GM19372 (cell line): ENCODE results near the gene EEIG1.

Source experiments
- ATAC-seq: cut with Tn5 transposase; IDR thresholded peaks from one replicate; pipeline ENCODE4 v1.9.1; 2021; ENCODE audit warnings: mild to moderate bottlenecking, low read depth, moderate library complexity; ENCODE audit not compliant: unreplicated experiment

EEIG1 gene

DNA sequence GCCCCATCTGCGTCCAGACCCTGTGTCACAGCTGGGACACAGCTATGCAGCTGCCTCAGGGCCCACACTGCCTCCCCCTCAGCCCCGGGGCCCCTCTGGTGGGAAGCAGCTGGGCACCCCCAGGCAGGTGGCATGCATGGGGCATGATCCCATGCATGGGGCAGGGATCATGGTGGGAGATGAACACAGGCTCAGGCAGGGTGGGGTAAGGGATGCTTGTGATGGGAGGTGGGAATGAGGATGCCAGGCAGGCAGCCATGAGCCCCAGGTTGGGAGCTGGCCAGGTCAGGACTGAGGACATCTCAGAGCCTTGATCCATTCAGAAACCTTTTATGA, 19.7 kb downstream of the EEIG1 start:
- ATAC-seq: no peak

DNA sequence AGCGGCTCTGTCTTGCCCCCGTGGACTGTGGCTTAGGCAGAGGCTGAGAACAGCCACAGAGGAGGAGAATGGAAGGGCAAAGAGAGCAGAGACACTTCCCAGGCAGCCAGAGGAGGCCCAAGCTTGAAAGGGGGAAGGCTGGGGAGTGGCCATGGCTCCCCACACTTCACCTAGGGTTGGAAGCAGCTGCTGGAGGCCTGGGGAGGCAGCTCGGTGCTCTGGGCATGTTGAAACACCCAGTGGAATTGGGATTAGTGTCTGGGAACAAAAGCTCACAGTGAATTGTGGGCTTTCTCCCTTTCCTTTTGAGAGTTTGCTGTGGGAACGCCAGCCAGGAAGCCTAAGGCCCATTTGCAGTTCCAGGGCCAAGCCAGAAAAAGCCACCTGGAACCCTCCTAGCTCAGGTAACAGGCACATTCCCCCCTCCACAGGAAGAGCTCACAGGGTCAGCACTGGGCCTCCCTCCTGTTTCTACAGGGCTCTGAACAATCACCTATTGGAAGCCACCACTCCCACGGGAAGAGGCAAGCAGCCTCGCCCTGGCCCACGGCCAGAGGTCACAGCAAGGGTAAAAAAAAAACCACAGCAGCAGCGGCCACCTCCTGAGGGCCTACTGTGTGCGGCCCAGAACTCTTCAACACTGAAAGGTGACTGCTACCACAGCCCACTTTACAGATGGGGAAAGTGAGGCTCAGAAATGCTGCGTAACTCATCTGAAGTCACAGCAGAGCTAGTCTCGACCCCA, 20.2 kb downstream of the EEIG1 start:
- no peak for ATAC-seq

DNA sequence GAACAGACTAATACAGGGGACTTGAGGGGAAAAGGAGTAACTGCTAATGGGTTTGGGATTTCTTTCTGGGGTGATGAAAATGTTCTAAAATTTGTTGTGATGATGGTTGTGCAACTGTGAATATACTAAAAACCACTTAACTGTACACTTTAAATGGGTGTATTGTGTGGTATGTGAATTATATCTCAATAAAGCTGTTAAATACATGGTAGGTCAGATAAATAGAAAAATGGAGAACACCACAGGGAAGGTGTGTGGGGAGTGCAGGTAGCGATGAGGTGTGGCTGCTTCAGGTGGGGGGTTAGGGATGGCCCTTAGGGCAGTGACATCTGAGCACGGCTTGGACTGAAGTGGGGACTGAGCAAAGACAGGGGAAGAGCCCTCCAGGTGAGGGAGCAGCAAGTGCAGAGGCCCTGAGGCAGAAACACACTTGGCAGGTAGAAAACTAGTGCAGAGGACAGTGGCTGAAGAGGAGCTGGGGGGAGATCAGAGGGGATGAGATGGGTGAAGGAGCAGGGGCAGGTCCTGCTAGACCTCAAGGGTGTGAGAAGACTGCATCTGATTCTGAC, 20.9 kb downstream of the EEIG1 start:
- no peak for ATAC-seq

DNA sequence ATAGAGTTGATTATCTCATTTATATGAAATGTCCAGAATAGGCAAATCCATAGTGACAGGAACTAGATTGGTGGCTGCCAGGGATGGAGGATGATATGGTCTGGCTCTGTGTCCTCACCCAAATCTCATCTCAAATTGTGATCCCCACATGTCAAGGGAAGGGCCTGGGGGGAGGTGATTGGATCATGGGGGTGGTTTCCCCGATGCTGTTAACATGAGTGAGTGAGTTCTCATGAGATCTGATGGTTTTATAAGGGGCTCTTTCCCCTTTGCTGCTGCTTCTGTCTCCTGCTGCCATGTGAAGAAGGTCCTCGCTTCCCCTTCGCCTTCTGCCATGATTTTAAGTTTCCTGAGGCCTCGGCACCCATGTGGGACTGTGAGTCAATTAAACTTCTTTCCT, 21.4 kb downstream of the EEIG1 start:
- ATAC-seq: no peak

DNA sequence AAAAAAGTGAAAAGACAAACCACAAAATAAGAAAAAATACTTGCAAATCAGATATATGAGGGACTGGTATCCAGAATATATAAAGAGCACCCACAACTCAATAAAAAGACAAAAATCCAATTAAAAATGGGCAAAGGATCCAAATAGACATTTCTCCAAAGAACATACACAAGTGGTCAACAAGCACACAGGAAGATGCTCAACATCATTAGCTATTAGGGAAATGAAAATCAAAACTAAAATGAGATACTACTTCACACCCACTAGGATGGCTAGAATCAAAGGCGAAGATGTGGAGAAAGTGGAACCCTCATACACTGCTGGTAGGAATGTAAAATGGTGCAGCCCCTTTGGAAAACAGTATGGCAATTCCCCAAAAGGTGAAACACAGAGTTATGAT, 22.1 kb downstream of the EEIG1 start:
- ATAC-seq: no peak

DNA sequence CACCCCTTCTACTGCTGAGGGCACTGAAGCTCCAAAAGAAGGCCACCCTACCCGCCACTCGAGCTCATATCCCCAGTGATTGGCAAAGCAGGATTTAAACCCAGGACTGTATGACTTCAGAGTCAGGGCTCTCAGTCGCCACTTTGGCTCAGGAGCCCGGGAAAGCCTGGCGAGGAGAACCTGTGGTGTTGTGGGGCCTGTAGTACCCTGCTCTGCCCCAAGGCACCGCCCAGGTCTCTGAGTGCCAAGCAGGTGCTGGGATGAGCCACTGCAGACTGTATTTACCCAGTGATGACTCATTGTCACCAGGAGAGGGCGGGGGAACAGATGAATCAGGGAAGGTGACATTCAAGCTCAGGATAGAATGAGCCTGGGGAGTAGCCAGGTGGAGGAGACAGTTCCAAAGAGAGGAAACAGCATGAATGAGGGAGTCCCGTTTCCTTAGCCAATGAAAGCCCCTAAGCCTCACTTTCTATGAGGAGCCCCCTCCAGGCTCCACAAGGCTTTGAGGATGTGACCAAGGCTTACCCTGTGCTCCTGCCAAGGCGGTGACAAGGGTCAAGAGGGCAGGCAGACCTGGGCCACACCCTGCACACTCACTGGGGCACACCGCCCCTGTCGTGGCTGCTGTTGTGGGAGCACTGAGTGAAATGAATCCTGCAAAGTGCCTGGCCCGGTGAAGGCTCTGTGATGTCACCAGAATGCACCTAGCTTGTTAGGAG, 25.3 kb downstream of the EEIG1 start:
- ATAC-seq: no peak

DNA sequence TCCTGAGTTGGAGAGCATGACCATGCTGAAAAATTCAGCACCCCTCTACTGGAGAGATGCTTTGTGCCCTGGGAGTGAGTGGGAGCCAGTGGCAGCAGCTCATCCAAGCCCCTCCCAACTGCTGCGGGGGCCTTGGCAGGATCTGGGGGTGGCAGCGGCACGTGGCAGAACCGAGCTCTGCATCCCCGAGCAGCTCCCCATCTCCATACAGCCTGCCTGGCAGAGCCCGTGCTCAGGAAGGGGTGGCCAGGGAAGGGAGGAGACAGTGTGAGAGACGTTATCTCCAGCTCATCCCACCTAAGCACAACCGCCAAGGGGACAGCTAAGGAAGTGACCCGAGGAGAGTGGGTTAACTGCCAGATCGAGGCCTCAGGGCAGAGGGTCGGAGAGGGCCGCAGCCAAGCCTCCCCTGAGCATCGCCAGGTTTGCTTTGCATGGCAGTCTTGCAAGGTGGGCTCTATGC, 25.9 kb downstream of the EEIG1 start:
- ATAC-seq: no peak

DNA sequence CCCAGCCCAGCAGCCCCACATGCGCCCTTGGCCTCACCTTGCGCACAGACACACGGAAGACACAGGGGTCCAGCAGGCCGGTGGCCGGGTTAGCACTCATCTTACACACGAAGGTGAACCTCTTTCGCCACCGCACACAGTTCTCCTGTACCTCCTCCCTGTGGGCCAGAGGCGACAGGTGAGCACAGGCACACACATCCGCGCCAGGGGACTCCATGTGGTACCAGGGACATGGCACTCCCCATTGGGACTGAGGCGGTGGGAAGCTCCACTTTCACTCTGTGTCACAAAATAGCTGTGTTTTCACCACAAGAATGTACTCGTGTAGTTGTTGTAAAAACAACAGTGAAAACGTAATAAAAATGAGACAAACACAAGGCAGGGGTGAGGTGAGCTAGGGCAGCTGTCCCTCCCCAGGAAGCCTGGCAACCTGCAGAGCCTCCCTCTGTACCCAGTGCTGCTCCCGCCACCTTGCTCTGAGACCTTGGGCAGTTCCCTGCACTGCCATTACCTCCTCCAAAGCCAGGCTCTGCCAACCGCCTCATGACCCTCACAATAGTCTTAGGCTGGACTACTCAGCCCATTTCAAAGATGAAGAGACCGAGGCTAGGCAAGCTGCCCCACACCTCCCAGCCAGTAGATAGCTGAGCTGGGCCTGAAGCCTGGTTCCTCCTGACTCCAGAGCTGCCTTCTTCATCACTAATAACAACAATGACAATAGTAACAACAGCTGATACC, 26.9 kb downstream of the EEIG1 start:
- no peak for ATAC-seq

DNA sequence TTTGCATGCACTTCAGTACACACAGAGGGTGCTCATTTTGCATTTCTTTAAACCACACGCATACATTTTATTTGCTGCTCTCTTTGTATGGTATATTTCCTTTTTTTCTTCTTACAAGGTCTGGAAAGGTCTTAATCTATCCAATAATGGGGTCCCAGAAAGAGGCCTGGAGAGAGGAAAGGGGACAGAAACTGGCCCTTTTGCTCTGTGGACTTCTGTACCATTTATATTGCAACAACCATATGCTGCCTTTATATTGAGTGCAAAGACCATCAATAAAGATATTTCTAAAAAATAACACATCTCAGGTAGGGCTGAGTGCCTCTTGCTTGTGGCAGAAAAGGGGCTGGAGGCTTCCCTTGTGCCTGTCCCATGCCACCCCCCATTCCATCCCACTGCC, 27.6 kb downstream of the EEIG1 start:
- ATAC-seq: no peak

DNA sequence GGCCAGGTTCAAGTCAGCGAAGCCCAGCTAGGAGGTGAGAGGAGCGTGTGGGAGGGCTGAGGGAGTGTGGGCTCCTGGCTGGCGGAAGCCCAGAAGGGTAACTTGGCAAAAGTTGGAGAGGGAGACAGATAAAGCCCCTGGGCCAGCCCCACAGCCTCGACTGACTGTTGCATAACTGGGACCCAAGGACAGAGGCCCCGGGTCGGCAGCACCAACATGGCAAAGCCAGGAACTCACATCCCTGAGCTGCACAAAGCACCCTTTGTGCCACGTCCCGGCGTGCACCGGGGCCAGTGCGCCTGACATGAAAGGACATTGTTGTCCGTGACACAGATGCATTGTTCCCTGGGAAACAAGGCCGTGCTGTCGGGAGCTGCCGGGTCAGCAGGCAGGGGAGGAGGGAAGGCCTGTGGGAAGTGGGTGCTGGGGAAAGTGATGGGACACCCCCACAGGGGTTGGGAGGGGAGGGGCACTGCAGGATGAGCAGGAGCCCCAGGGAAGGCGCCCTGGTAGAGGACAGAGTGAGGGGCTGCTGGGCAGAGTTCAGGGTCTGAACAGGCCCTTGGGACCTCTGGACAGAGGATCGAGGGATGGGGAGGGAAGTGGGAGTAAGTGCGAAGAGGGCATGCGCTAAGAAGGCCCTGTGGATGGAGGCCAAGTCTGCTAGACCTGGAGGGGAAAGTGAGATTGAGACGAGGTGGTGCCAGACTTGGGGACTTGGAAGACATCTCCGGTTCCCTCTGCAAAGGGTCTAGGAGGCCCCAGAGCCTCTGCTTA, 30.1 kb downstream of the EEIG1 start:
- no peak for ATAC-seq

DNA sequence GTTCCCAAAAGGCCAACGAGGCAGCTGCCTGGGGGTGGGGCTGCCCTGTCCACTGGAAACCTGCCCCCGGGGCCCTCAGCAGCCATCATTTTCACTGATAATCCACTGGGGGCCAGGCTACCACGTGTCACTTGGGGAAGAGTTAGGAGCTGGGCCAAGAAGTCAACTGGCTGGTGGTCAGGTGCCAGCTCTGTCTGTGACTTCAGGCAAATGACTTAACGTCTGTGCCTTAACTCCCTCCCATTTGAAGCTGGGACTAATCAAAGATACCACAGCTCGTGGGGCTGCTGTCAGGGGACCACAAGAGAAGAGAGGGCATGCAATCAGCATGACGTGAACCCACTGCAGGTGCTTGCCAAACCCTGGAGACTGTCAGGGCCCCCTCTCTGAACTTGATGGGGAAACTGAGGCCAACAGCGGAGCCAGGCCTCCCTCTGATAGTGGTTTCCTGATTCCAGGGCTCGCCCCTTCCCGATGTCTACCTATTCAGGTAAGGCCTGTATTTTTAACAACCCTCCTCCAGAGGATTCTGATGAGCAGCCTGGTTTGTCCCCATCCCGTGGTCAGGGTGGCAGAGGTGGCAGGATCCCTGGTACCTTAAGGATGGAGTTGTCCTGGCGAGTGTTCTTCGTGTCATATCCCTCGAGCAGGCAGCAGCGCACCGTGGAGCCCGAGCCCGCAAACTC, 30.8 kb downstream of the EEIG1 start:
- ATAC-seq: no peak

DNA sequence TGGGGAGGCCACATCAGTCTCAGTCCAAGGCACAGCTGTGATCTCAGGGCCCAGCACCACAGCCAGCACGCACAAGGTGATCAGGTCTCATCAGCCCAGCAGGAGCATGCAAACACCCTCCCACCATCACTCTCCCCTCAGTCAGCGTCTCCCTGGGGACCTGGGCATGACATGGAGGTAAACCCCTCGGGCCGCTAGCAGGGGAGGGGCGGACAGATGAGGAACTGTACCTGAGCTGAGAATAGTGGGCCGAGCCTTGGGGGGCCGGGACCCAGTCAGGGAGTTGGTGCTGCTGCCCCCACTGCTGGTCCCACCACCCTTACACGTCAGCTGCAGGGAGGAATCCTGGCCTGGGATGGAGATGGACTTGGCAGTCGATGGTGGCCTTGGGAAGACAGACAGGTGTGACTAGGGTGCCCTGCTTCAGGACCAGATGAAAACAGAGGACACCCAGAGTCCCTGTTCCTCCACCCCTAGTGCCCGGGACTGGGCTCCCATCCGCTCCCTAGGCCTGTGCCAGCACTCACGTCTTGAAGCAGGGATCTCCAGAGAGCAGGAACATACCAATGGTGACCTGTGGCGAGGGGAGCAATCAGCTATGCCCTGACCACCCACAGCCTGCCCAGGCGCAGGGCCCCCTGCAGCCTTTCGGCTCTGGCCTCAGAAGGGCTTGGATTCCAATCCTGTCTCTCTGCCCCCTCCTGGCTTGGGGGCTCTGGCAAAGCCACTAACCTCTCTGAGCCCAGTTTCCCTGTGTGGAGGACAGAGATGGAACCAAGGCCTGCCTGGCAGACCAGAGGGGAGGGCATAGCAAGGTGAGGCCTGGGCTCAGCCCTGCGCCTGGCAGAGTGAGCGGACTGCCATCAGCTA, 32.7 kb downstream of the EEIG1 start:
- ATAC-seq: no peak

DNA sequence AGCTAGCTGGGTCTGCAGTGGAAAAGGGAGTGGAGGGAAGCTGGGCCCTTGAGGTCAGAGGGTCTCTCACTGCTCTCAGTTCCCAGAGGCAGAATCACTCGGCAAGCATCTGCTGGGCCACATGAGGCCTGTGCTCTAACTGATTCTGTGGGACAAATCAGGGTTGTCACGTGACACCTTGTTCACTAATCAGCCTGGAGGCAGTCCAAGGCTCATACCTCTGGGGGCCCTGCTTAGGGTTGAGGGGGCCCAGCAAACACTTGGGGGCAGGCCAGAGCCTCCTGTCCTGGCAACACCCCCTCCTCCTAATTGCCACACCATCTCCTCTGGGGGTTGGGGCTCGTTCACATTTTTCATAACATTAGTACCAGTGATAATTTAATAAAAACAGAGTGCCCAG, 34.1 kb downstream of the EEIG1 start:
- no peak for ATAC-seq

DNA sequence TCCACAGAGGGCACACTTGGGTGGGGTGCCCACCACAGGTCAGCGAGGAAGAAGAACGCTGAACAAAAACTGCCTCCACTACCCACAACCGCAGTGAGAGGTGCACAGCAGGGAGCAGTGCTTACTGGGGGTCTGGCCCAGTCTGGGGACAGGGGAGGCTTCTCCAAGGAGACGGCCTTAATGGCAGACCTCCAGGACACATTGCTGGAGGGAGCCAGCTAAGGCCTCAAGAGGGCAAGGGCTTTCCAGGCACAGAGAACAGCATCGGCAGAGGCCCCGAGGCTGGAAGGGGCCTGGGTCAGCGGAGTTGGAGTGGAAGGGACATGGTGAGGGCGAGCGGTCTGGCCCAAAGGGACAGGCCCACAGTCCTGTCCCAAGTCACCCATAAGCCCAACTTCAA, 34.8 kb downstream of the EEIG1 start:
- ATAC-seq: no peak

DNA sequence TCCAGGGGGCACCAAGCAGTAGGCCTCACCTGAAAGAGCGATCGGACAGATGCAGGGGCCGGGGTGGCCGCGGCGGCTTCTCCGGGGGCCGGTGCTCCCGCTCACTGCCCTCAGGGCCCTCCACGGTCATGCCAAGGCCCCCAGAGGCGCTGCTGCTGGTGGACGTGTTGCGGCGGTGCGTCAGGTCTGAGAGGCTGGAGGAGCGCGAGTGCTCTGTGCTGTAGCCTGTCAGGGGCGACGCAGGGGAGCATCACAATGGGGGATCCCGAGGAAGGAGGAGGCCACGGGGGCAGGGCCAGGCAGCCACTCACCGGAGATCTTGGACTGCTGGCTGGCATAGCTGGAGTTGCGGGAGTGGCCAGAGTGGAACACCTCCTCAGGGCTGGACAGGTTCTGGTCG, 35.5 kb downstream of the EEIG1 start:
- no peak for ATAC-seq

DNA sequence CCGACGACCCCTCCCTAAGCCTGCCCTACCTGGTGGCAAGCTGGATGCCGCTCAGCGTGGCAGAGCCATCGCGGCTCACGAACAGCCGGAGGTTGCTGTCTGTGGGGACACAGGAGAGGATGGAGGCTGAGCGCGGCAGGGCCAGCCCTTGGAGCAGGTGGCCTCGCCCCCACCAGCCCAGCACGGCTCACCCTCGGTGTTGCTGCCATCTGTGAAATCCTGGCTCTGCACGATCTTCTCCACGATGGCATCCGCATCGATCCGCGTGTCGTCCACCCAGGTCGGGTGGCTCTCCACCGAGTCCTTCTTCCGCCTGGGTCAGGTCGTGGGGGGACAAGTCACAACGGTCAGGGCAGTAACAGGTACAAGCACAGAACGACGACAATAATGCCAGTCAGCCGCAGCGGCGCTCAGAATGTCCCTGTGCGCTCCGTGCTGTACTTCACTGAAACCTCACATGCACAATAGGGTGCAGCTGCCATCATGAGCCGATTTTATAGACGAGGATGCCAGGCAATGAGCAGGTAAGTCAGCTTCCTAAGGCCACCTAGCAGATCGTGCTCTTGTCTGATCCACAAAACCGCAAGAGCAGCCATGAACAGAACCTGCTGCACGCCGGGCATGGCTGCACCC, 36.1 kb downstream of the EEIG1 start:
- no peak for ATAC-seq

DNA sequence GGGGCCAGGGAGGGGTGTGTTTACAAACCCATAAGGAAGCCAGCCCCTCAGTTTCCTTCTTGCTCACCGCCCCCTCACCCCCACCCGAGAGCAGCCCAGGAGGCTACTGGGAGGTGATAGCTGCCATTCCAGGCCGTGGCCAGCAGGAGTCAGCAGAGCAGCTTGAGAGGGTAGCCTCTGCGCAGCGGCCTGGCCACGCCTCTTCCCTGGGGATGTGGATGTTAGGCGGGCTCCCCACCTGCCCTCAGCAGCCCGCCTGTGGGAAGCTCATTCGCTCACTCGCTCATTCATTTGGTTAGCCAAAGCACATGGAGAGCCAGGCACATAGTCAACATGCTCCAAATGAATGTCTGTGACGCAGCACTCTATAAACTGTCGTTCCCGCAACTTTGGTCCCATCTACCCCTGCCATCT, 37.1 kb downstream of the EEIG1 start:
- no peak for ATAC-seq

DNA sequence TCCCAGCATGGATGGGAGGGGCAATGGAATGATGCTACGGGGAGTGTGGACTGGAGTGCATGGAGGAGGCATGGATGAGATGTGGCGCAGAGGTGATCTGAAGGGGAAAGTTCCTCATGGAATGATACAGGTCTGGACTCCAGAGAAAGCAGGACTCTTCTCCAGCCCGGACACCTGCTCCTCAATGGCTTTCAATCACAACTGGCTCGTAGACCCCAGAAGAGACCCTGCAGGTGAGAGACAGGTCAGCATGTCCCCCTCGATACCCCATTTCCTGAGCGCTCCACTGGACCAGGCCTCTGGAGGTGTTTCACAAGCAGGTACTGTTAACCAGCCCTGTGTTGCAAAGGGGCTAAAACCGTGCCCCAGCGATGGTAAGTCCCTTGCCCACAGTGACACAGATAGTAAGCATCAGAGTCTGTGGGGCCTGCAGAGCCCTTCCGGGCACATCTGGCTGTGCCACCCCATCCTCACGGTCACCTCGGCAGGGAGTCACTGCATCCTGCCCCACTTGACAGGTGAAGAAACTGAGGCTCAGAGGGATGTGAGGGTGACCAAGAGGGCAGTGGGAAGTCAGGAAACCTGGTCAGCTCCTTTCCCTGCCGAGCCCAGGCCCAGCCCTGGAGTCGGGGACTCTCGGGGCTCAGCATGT, 37.7 kb downstream of the EEIG1 start:
- no peak for ATAC-seq
